Brain microvascular endothelial cell (primary cell): Measurements from ENCODE around the gene VEZF1.

ENCODE experiments used
- DNase-seq: peaks from one replicate; pipeline ENCODE4 v3.0.0-alpha.2; 2020
- H3K27ac ChIP-seq: fragments of 250-450 bp; sonication (Bioruptor Pico); 2 replicates; pipeline ENCODE4 v1.5.1; 2020; ENCODE audit warnings: mild to moderate bottlenecking, moderate library complexity
- H3K27me3 ChIP-seq: fragments of 250-450 bp; sonication (Bioruptor Pico); replicated peaks from 2 replicates; pipeline ENCODE4 v1.5.1; 2020; ENCODE audit warnings: mild to moderate bottlenecking
- H3K36me3 ChIP-seq: fragments of 250-450 bp; sonication (Bioruptor Pico); replicated peaks from 2 replicates; pipeline ENCODE4 v1.5.1; 2020; ENCODE audit warnings: mild to moderate bottlenecking
- H3K4me3 ChIP-seq: 2 replicates; pipeline ENCODE4 v1.5.1; 2011; ENCODE audit warnings: low read depth, mild to moderate bottlenecking, control low read depth, low read length, moderate library complexity
- CTCF ChIP-seq: IDR thresholded peaks from 2 replicates; pipeline ENCODE4 v1.5.1; 2011; ENCODE audit warnings: low read depth, mild to moderate bottlenecking, moderate library complexity, low read length, control low read depth, inconsistent platforms; ENCODE audit errors: missing control alignments
- in situ Hi-C: cut with HindIII; loops from 2 replicates; pipeline ENCODE4 v1.10.0; 2017; ENCODE audit warnings: low sequenced_read_pairs, low pct_ligation_motif_present

Gene VEZF1

DNA sequence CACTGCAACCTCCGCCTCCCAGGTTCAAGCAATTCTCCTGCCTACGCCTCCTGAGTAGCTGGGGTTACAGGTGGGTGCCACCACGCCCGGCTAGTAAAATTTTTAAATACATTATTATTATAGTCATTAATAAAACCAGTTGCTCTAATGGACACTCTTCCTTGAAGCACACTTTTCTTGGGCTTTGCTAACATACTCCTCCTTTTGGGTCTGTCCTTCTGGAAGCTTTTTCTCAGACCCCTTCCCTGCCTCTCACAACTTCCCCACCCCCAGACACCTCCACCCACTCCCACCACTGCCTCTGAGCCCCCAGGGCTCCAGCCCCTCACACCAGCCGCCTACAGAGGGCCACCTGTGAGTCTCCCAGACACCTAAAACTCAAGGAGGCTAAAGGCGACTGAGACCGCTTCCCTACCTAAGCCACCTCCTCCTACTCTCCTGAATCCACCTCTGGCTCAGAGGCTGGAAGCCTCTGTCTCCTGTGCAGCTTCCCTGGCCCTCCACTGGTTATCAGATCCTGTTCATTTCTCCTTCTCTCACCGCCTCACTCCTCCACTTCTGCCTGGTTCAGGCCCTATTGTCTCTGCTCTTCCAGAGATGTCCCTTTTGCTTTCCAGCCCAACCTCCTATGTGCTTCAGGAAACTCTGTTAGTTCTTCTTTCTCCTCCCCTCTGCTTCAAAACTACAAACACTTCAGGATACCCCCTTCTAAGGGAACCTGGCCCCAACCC is 30.8 kb downstream of the VEZF1 start:
- no peaks in the 10 kb centered on the region for H3K27me3 ChIP-seq
- TF ChIP-seq CTCF, result no peak
- in situ Hi-C loops, result no loop called here
- no peak overlapping the region for H3K27ac ChIP-seq
- no peak for DNase-seq
- no peaks in the 10 kb centered on the region for H3K36me3 ChIP-seq
- H3K4me3 ChIP-seq, result no peak overlapping the region

GRCh38 chr17:57956291-57957119 is 31.5 kb downstream of the VEZF1 start:
- Histone ChIP-seq H3K36me3 (no peaks in the 10 kb centered on the region), H3K27me3 (no peaks in the 10 kb centered on the region), H3K4me3 (no peak overlapping the region), H3K27ac (no peak overlapping the region)
- no peak for DNase-seq
- TF ChIP-seq CTCF, result no peak
- in situ Hi-C loops, result no loop called here

DNA sequence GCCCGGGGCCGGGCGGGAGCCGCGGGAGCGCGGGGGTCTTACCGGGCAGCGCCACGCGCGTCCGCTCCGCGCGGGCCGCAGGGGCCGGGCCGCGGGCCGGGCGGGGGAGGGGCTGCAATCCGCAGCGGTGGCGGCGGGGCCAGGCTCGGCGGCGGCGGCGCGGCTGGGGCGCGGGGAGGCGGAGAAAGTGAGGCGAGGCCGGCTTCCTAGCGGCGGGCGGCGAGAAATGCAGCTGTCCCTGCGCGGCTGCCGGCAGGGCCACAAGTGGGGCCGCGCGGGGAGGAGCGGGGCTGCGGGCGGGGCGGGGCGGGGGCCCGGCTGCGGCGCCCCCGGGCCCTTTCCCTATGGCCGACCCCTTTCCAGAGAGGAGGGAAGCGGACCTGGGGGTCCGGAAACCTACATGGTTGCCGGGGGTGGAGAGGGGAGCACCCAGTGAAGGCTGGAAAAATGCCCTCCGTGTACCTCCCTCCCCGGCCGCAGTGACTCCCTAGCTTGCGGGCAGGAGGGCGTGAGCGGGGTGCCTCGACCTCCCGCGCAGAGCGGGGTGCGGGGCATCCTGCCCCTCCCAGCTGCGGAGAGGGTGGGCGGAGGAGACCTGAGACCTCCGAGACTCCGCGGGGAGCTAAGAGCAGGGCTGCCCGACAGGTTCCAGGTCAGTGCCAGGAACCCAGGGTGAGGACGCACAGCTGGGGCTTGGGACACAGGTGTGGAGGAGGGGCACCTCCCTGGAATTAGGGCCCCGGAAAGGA is 32.7 kb downstream of the VEZF1 start, which contains the start of gene CUEDC1:
Gene CUEDC1 (minus strand): TSS at position 230 of the 749 bp plus-strand sequence. CDS start 69,848 bp downstream, outside the sequence.
- H3K36me3 ChIP-seq, result no peaks in the 10 kb centered on the region
- peak; percentile 41 for DNase-seq
- peak within 1 kb of the TSS; percentile 61 for H3K4me3 ChIP-seq
- H3K27ac ChIP-seq, result peak within 1 kb of the TSS; percentile 65
- in situ Hi-C loops, result no loop called here
- peak; percentile 42 for TF ChIP-seq CTCF
- H3K27me3 ChIP-seq, result no peaks in the 10 kb centered on the region

DNA sequence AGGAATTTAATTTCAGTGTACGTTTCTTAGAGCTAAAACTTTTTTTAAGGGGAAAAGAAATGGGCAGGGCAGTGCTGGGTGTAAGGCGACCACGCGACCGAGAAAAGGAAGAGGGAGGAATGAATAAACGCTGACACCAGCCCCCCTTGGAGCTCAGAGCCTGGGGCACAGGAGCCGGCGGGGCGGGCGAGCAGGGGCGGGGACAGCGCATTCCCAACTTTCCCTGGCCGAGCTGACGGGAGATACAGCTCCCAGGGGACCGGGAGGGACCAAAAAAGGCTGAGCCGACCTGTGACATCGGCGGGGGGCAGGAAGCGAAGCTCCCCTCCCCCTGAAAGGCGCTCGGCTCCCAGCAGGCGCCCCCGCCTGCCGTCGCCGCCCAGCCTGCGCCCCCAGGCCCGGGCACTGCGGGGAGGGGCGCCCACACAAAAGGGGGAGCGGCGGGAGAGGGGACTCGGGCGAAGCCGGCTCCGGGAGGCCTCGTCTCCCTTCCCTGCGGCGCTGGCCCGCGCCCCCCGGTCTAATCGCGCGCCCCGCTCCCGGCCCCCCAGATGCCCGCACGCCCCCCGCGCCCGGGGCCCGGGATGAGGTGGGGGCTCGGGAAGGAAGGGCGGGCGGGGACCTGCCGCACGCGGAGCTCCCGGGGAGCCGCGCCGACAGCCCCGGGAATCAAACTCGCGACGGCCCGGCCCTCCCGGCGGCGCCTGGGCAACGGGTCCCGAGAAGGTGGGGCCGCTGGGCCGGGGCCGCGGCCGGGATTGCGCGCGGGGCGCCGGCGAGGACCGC is 33.5 kb downstream of the VEZF1 start:
- in situ Hi-C loops, result no loop called here
- H3K4me3 ChIP-seq, result peak overlapping the region; percentile 61
- no peaks in the 10 kb centered on the region for H3K27me3 ChIP-seq
- TF ChIP-seq CTCF, result no peak
- peak overlapping the region; percentile 65 for H3K27ac ChIP-seq
- H3K36me3 ChIP-seq, result no peaks in the 10 kb centered on the region
- no peak for DNase-seq

DNA sequence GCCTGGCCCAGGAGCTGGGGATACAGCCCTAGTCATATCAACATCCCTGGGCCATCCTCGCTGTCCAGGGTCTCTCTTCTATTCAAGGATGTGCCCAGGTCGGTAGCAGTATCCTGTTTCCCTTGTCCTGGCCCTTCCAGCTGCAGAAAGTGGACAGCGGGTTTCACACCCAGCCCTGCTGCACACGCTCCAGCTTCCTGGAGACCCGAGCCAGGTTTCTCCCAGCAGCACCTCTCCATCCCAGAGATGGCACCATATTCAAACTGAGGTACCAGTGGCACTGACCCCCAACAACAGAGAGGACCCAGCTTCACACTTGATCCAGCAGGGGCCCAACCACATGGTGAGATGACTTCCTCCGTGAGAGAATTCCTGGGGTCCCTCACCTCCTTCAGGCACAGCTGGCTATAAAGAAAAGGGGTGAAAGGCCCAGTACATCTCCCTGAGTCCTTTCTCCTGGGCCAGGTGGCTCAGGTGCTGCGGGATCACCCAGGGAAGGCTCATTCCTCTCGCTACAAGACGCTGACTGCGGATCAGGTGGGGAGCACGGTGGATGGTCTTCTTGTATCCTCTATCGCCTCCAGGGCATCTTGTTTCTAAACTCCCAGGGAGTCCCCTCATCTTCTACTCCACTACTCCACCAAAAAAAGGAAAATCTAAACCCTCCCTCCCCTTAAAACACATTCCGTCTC is 34.2 kb downstream of the VEZF1 start:
- Histone ChIP-seq H3K27me3 (no peaks in the 10 kb centered on the region), H3K36me3 (no peaks in the 10 kb centered on the region), H3K27ac (peak overlapping the region; percentile 65), H3K4me3 (peak overlapping the region; percentile 61)
- no peak for TF ChIP-seq CTCF
- DNase-seq, result no peak
- in situ Hi-C loops, result no loop called here
